ENCODE measurements around the gene KRTAP21-2. TPM values are rescaled to one million over a fixed set of nuclear protein-coding genes. Genes with fewer than 3 reads are reported as not detected.
"Not testable (repeated sequence)": the region's sequence is repeated elsewhere in the genome, so short reads cannot be mapped to it uniquely, and the experiment has no call there.

KRTAP21-2 gene
- not detected for total RNA-seq

DNA sequence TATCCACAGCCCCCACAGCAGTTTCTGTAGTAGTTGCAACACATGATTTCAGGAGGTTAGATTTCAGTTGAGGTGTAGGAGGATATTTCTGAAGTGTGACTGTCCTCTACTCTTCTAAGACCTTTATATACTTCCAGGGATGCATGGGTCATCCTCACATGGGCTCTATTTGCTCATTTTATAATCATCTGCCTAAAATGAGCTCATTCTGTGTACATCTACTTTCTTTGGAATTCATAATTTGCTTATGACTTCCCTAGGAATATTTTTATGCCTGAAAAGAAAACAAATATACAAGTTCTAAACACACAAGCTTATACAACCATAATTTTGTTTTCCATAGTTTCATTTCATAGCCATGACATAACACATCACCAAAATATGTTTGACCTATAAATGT is at the start of gene KRTAP21-2:
Gene KRTAP21-2, minus strand, starts transcription at position 101 of the 400 bp plus-strand sequence. Its CDS starts 57 bp downstream, at position 44.
- no peak for DNase-seq (ENCODE audit: low spot score)

DNA sequence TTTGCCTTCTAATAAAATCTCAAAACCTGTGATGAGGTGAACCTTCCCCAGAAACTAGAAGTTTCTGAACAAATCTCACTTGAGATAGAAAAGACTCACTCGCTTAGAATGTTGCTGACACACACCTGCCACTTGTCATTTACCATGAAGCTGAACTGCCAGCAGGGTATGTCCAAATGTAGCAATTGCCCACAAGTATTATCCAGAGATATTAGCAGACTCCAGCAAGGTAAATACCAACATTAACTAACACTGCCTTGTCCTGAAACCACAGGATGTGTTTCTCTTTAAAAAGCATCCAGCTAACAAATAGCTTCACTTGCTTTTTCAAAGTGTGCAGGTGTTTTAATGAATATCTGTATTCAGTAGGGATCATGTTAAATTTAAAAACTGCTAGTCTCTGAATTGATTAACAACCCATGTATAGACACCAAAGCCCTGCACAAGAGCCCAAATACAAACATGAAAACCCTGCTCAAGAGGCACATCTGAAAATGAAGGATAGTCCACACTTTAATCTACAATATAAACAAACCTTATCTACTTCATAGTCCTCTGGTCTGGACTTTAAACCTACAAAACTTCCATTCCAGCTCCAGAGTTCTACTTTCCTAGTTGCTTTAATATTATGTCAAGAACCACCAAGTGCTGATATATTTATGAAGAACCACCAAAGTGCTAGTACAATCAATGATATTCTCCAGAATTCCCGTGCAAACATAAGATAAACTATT is 46.7 kb upstream of the KRTAP21-2 start:
- no peak for DNase-seq (ENCODE audit: low spot score)

DNA sequence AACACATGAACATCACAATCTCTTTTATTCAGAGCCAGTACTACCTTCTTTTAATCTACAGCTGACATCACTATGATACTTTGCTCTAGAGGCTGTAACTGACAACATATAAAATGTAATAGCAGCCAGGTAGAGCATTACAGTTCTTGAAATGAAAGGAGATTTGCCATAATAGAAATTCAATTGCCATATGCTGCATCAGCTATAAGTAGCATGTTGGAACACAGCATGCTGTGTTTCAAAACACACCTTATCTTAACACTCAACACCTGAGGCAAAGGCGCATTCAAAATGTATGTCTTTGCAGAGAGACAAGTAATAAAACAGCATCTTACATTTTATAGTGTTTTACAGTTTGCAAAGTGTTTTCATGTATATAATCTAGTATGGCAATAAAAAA is 32.2 kb upstream of the KRTAP21-2 start:
- no peak for DNase-seq (ENCODE audit: low spot score)

DNA sequence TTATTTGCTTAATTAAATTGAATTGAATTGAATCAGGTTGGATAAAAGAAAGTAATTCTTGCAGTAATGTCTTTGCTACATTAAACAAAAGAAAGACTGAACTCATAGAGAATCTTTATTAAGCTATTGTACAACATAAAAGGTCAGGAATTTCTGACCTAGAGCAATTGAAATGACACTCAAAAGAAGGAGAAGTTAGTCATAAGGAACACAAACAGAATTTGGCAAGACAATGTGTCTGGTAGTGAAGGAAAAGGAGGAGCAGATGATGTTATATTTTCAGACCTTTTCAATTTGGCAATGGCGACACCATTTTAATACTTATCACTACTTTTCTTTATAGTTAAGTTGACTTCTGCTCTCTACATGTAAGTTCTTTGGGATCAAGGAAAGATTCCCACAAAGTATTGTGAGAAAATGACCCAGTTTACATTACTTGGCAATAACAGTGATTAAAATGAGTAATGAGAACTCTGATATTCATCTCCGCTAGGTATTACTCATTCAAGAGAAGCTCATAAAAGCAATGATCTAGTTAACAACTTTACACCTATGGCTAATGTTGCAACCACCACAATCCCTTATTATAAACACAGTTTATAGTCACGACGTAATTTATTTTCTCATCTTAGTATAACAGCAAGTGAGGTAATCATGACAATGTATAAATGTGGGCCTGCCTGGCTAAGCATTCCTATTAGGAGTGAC is 22.8 kb upstream of the KRTAP21-2 start:
- no peak for DNase-seq (ENCODE audit: low spot score)

DNA sequence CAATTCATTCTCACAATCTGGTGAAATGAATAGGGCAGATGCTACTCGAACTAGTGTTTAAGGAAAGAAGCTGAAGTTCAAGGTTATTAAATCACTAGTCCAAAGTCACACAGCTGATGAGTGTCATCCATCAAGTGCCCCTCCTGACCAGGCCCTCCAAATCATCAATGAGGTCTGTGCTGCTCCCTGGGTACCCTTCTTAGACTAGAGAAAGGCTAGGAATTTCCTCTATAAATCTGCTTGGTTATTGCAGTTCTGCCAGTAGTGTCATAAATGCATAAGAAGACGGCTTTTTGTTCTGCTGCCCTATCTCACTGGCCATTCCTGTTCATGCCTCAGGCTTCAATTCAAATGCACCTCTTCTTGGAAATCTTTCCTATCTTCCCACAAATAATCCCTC is 13.7 kb upstream of the KRTAP21-2 start:
- DNase-seq (ENCODE audit: low spot score), result no peak

DNA sequence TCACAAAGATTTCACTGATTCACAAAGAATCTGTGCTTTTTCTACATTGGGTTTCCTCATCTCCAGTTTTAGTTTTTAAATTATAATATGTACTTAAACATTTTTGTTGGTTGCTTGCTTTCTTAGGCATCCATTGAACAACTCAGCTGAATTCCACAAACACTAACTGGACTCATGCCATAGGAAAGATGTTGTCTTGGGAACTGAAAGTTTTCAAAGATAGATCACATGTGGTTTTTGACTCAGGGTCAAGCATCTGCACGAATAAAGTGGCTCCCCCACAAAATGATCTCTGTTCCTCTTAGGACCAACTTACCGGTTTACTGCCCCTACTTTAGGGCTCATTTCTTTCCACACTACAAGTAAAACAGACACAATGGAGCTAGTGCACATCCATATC is 11.2 kb upstream of the KRTAP21-2 start:
- DNase-seq (ENCODE audit: low spot score), result no peak

DNA sequence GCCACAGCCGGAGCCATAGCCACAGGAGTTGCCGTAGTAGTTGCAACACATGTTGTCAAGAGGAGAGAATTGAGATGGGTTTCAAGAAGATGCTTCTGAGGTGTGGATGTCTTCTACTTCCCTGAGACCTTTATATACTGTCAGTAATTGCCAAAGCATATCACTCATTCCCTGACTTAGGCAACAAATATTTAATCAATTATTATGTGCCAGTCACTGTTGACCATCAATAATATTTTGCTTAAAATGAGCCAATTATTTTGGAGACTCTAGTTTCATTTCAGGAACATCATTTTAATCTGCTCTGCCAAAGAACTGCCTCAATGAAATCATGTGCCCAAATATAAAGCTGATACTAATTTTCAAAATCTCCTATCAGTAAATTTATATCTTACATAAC is 8.3 kb upstream of the KRTAP21-2 start, which contains the start of gene KRTAP21-1:
Gene KRTAP21-1, minus strand, starts transcription at position 101 of the 400 bp plus-strand sequence. Its CDS starts 50 bp downstream, at position 51.
- DNase-seq (ENCODE audit: low spot score), result not testable (repeated sequence)

DNA sequence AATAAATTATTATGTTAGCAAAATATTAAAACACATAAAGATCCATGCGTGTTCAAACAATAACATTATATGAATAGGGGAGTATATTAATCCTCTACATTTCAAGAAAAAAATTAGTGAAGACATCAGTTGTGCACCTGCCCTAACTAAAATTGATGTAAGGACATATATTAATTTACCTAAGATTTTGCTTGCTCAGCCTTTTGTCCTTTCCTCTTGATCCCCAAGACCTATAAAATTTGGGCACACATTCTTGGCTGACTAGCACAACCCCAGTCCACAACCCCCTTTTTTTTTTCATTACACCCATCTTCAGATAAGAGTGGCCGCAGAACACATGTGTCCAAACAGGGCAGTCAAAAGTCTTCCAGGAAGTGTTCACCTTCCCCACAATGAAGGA is 6.6 kb downstream of the KRTAP21-2 start:
- DNase-seq (ENCODE audit: low spot score), result no peak

DNA sequence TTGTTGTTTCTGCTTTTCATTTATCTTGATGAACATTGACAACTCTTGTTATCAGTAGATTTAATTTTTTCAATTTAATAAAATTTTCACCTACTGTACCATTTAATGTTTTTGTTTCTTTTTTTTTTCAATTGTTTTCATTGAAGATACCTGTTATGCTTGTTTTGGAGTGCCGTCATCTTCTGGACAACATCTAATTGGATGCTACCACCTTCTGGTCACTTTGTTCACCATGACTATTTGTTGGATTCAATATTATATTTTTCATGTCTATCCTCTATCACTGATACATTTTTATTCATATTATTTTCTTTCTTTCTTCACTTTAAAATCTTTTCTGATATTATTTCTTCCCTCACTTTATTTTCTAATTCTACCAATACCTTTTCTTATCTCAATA is 14.0 kb downstream of the KRTAP21-2 start:
- DNase-seq (ENCODE audit: low spot score), result no peak

DNA sequence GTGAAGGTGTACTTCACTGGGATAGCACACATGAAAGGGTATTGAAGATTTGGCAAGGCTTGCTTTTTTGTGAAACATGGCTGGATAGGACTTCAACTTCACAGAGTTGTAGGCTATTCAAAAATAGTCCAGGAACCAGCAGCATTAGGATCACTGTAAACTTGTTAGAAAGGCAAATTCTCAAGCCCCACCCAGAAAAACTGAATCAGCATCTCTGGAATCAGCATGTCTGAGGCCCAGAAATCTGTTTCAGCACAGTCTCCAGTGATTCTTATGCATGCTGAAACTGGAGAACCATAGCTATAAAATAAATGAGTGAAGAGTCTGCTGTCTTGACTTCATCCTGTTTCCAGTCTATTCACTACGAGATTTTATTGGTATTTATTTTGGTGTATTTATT is 20.3 kb downstream of the KRTAP21-2 start:
- DNase-seq (ENCODE audit: low spot score), result no peak

DNA sequence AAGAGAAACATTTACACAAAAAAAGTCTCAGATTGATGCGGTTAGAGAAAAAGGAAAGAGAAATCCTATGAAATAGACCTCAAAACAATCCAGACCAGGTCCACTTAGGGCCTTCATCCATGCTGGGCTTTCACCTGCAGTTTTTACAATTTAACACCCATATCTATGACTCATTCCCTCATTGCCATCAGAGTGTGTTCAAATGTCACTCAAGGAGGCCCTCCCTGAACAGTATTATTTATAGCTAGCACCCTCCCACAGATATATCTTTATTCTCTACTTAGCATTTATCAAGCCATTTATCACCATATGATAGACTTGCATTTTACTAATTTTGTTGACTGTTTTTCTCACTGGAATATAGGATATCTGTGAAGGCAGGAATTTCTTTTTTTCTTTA is 27.7 kb downstream of the KRTAP21-2 start:
- DNase-seq (ENCODE audit: low spot score), result no peak

DNA sequence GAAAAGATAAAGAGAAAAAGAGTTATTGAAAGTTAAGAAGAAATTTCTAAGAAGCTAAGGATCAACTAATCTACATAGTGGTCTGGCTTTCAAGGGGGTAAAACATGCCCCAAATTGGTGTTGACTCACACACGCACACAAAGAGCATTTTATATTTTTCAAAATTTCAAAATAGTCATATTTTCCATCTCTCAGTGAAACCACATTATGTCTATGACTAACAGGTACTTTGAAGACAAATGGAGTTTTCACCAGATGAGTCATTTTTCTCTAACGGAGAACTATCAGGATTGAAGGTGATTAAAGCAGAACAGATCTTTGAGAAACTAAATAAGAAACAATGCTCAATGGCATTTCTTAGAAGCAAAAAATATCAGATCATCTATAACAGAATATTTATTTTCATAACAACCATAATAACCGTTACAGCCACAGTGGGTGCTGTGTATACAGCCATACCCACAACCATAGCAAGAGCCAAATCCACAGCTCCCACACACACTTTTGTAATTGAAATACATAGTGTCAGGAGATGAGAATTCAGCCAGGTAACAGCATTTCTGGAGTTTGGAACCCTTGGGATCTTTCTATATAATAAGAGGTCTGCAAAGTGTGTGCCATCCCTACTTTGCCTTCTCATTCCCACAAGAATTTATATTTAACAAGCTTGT is 28.7 kb downstream of the KRTAP21-2 start, which contains the start of gene KRTAP21-3:
Gene KRTAP21-3, minus strand, starts transcription at position 539 of the 671 bp plus-strand sequence. Its CDS starts 18 bp downstream, at position 521.
- DNase-seq (ENCODE audit: low spot score), result no peak

DNA sequence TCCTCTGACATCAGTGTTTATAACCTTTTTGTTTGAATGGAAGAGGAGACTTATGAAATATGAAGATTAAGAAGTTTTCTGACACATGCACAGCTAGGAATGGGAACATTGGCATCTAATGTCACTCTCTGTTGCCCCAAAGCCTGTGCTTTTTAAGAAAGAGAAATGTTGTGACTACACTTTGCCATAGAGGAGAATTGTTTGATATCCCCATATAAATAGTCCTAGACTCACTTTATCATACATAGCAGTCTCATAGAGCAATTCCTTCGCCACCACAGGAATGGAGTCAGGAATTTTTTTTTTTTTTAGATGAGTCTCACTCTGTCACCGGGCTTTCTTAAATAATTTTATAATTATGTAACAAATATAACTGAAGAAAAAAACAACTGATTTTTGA is 30.0 kb downstream of the KRTAP21-2 start:
- DNase-seq (ENCODE audit: low spot score), result no peak

DNA sequence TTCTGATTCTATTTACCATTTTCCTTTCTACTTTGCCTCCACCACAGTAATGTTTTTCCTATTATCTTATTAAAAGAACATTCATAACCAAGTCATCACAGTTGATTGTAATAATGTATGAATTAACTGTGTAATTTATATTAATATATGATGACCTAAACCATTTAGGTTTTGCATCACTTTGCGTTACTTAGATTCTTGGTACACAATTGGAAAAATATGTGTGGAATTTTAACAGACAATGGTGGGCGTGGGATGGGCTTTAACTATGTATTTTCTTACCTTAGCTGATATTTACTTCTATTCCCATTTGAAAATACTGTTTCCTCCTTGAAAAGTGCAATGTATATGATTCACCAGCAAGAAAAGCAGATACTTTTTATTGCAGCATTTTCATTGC is 32.1 kb downstream of the KRTAP21-2 start:
- DNase-seq (ENCODE audit: low spot score), result no peak

DNA sequence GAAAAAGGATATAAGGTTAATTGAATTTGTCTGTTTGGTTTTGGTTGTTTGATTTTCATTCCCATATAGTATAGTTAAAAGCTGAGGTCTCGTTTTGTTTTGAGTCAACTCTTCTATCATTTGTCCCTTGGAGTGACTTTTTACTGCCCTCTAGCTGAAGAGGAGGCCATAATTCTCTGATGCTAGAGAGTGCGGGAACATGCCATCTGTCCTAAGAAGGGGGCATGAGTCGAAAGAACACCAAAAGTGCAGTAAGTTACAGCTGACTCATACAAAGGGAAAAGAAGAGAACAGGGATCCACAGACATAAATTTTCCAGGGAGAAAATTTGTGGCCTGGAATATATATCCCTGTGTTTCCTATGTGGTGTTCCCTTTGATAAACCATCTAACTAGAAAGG is 32.6 kb downstream of the KRTAP21-2 start:
- DNase-seq (ENCODE audit: low spot score), result no peak

DNA sequence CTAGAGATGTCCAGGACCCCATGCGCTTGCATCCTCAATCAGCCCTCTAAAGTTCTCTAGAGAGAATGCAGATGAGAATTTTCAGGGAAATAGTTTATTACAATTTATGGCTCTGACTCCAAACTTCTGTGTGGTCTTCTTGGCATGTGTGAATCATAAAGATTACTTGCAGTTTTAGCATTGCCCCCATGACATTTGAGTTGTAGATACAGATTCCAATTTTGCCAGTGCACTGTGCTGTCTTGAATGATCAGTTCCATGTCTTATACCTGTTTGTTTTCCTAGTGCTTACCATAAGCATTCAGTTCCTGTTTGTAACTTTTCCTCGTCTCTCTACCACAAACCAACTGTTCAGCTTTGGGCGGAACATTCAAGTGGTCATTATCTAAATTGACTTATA is 33.3 kb downstream of the KRTAP21-2 start:
- no peak for DNase-seq (ENCODE audit: low spot score)

DNA sequence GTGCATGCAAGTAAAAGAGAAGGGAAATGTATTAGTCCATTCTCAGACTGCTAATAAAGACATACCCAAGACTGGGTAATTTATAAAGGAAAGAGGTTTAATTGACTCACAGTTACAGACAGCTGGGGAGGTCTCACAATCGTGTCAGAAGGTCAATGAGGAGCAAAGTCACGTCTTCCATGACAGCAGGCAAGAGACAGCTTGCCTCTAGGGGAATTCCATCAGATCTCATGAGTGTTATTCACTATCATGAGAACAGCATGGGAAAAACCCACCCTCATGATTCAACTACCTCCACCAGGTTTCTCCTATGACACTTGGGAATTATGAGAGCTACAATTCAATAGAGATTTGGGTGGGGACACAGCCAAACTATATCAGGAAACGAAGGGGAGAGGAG is 36.6 kb downstream of the KRTAP21-2 start:
- no peak for DNase-seq (ENCODE audit: low spot score)

DNA sequence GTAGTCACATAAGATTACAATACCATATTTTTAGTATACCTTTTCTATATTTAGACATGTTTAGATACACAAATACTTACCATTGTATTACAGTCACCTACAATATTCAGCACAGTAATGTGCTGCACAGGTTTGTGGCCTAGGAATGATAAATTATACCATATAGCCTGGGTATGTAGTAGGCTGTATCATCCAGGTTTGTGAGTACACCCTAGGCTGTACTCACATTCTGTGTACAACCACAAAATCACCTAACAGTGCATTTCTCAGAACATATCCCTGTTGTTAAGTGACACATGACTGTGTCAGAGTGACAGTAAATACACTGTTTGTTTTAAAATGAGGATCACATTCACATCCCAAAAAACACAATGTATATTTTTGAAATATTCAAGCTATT is 39.6 kb downstream of the KRTAP21-2 start:
- no peak for DNase-seq (ENCODE audit: low spot score)

Measured in ureter (tissue), 1 donor.